ENCODE results near the gene IFNB1.

DNA sequence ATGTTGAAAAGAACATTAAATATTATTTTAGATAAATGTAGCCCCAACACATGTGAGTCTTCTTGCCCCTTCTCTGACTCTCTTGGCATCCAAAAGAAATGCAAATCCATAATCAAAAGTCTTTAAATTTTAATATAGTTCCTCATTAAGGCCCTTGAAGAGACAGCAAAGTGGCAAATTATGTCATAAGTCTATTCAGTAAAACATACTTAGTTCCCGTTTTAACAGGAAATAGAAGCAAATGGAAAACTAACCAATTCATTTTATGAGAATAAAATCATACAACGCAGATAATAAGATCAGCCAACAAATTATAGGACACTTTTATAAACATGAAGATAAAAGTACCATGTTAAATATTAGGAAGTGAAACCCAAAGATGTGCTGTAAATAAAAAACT, 20.1 kb upstream of the IFNB1 start:
- TF ChIP-seq, protein P1, sequence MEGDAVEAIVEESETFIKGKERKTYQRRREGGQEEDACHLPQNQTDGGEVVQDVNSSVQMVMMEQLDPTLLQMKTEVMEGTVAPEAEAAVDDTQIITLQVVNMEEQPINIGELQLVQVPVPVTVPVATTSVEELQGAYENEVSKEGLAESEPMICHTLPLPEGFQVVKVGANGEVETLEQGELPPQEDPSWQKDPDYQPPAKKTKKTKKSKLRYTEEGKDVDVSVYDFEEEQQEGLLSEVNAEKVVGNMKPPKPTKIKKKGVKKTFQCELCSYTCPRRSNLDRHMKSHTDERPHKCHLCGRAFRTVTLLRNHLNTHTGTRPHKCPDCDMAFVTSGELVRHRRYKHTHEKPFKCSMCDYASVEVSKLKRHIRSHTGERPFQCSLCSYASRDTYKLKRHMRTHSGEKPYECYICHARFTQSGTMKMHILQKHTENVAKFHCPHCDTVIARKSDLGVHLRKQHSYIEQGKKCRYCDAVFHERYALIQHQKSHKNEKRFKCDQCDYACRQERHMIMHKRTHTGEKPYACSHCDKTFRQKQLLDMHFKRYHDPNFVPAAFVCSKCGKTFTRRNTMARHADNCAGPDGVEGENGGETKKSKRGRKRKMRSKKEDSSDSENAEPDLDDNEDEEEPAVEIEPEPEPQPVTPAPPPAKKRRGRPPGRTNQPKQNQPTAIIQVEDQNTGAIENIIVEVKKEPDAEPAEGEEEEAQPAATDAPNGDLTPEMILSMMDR (IDR thresholded peaks at IDR 0.05), result no peak
- TF ChIP-seq POLR2A (IDR thresholded peaks at IDR 0.05), result no peak
- no peak for TF ChIP-seq EP300 (IDR thresholded peaks at IDR 0.05)
- TF ChIP-seq POLR2AphosphoS5 (IDR thresholded peaks at IDR 0.05), result no peak

Data from sigmoid colon (tissue), 4 donors.